ENCODE data around the gene TULP4.
"Not testable (repeated sequence)": the region's sequence is repeated elsewhere in the genome, so short reads cannot be mapped to it uniquely, and the experiment has no call there.

The TULP4 gene

GRCh38 chr6:158431560-158431959, 119.3 kb downstream of the TULP4 start:
- no peak for FAIRE-seq

GRCh38 chr6:158437571-158437970, 125.3 kb downstream of the TULP4 start:
- no peak for FAIRE-seq

- FAIRE-seq: no peak
Measured at GRCh38 chr6:158438226-158438625, 126.0 kb downstream of the TULP4 start.

- no peak for FAIRE-seq
Measured at GRCh38 chr6:158439255-158439654, 127.0 kb downstream of the TULP4 start.

GRCh38 chr6:158441716-158442215, 129.5 kb downstream of the TULP4 start:
- FAIRE-seq: no peak

- FAIRE-seq: no peak
Measured at GRCh38 chr6:158442306-158442705, 130.0 kb downstream of the TULP4 start.

- no peak for FAIRE-seq
Measured at GRCh38 chr6:158445426-158446085, 133.3 kb downstream of the TULP4 start.

GRCh38 chr6:158448856-158449255, 136.6 kb downstream of the TULP4 start:
- FAIRE-seq: no peak

GRCh38 chr6:158452191-158452590, 139.9 kb downstream of the TULP4 start:
- no peak for FAIRE-seq

- no peak for FAIRE-seq
Measured at GRCh38 chr6:158457131-158457530, 144.9 kb downstream of the TULP4 start.

- no peak for FAIRE-seq
Measured at GRCh38 chr6:158457616-158458278, 145.5 kb downstream of the TULP4 start.

GRCh38 chr6:158459726-158460125, 147.5 kb downstream of the TULP4 start:
- no peak for FAIRE-seq

GRCh38 chr6:158460602-158461169, 148.4 kb downstream of the TULP4 start:
- FAIRE-seq: no peak

- no peak for FAIRE-seq
Measured at GRCh38 chr6:158461954-158462353, 149.7 kb downstream of the TULP4 start.

GRCh38 chr6:158464483-158464882, 152.2 kb downstream of the TULP4 start:
- no peak for FAIRE-seq

- FAIRE-seq: no peak
Measured at GRCh38 chr6:158465257-158465656, 153.0 kb downstream of the TULP4 start.

- FAIRE-seq: no peak
Measured at GRCh38 chr6:158465747-158466146, 153.5 kb downstream of the TULP4 start.

- no peak for FAIRE-seq
Measured at GRCh38 chr6:158467923-158468322, 155.7 kb downstream of the TULP4 start.

- no peak for FAIRE-seq
Measured at GRCh38 chr6:158468666-158469065, 156.4 kb downstream of the TULP4 start.

GRCh38 chr6:158470023-158470422, 157.8 kb downstream of the TULP4 start:
- not testable (repeated sequence) for FAIRE-seq

GRCh38 chr6:158471339-158471738, 159.1 kb downstream of the TULP4 start:
- FAIRE-seq: no peak

- FAIRE-seq: no peak
Measured at GRCh38 chr6:158472447-158472846, 160.2 kb downstream of the TULP4 start.

GRCh38 chr6:158474961-158475343, 162.7 kb downstream of the TULP4 start:
- FAIRE-seq: no peak
